WI38 (cell line): Measurements from ENCODE around the gene MYO9A.

Experiments
- H3K4me3 ChIP-seq: 2 replicates; pipeline ENCODE4 v1.5.1; 2011; ENCODE audit warnings: low read depth, mild to moderate bottlenecking, control low read depth, low read length
- CTCF ChIP-seq: IDR thresholded peaks from 2 replicates; pipeline ENCODE4 v1.5.1; 2012; ENCODE audit warnings: low read depth, mild to moderate bottlenecking, control low read depth, low read length

MYO9A gene

GRCh38 chr15:71781179-71781964, 336.6 kb downstream of the MYO9A start:
- H3K4me3 ChIP-seq: no peak overlapping the region
- no peak for TF ChIP-seq CTCF

GRCh38 chr15:71780115-71780976, 337.6 kb downstream of the MYO9A start:
- no peak overlapping the region for H3K4me3 ChIP-seq
- peak; percentile 65 for TF ChIP-seq CTCF

GRCh38 chr15:71779073-71779797, 338.7 kb downstream of the MYO9A start:
- TF ChIP-seq CTCF: no peak
- no peak overlapping the region for H3K4me3 ChIP-seq

- no peak overlapping the region for H3K4me3 ChIP-seq
- no peak for TF ChIP-seq CTCF
Observed at GRCh38 chr15:71777216-71777943, 340.6 kb downstream of the MYO9A start.

GRCh38 chr15:71776304-71776703, 341.6 kb downstream of the MYO9A start:
- H3K4me3 ChIP-seq: no peak overlapping the region
- TF ChIP-seq CTCF: no peak

- no peak for TF ChIP-seq CTCF
- no peak overlapping the region for H3K4me3 ChIP-seq
Observed at GRCh38 chr15:71775856-71776255, 342.1 kb downstream of the MYO9A start.
